Erythroblast (primary cell): ENCODE results near the gene CCDC40.

Source experiments
- DNase-seq, 2 experiments: peaks; one replicate each; lab custom pipeline; 2025; lab: John Stamatoyannopoulos, UW
- GATA1 ChIP-seq: IDR thresholded peaks from 2 replicates; pipeline ENCODE4 v1.6.1; 2011; ENCODE audit warnings: low read depth, mild to moderate bottlenecking, control low read depth, low read length, moderate library complexity
- POLR2A ChIP-seq: IDR thresholded peaks from 2 replicates; pipeline ENCODE4 v1.6.1; 2011; ENCODE audit warnings: mild to moderate bottlenecking, low read length

Gene CCDC40

GRCh38 chr17:79994602-79995001 lies 41.8 kb upstream of the CCDC40 start:
- DNase-seq: no peak
- TF ChIP-seq GATA1: no peak
- TF ChIP-seq POLR2A: no peak

GRCh38 chr17:79995696-79996095 lies 40.7 kb upstream of the CCDC40 start:
- DNase-seq: no peak
- TF ChIP-seq POLR2A: no peak
- TF ChIP-seq GATA1: no peak

GRCh38 chr17:79996291-79996690 lies 40.2 kb upstream of the CCDC40 start:
- TF ChIP-seq POLR2A (no peak), GATA1 (no peak)
- no peak for DNase-seq

- TF ChIP-seq POLR2A (no peak), GATA1 (no peak)
- no peak for DNase-seq
Measured at GRCh38 chr17:79997011-79997660, 39.3 kb upstream of the CCDC40 start.

GRCh38 chr17:80000136-80000535 lies 36.3 kb upstream of the CCDC40 start:
- DNase-seq: no peak
- TF ChIP-seq GATA1 (no peak), POLR2A (no peak)

- TF ChIP-seq POLR2A (no peak), GATA1 (no peak)
- no peak for DNase-seq
Measured at GRCh38 chr17:80000981-80001775, 35.3 kb upstream of the CCDC40 start.

- no peak for DNase-seq
- TF ChIP-seq GATA1 (no peak), POLR2A (no peak)
Measured at GRCh38 chr17:80002070-80002641, 34.3 kb upstream of the CCDC40 start.

GRCh38 chr17:80002690-80003490 lies 33.6 kb upstream of the CCDC40 start:
- TF ChIP-seq POLR2A (no peak), GATA1 (no peak)
- DNase-seq: no peak

- no peak for TF ChIP-seq POLR2A
- no peak for TF ChIP-seq GATA1
Measured at GRCh38 chr17:80003969-80004368, 32.5 kb upstream of the CCDC40 start.

GRCh38 chr17:80005360-80006338 lies 30.8 kb upstream of the CCDC40 start:
- peak; percentile 43 to 64 for DNase-seq
- TF ChIP-seq POLR2A (no peak), GATA1 (no peak)

More at GRCh38 chr17:80003969-80004368, 32.5 kb upstream of the CCDC40 start:
- DNase-seq: no peak

- TF ChIP-seq GATA1 (no peak), POLR2A (no peak)
- DNase-seq: no peak
Measured at GRCh38 chr17:80006339-80006720, 30.1 kb upstream of the CCDC40 start.
